ENCODE results near the gene PRKD3. TPM values are rescaled to one million over a fixed set of nuclear protein-coding genes. Genes with fewer than 3 reads are reported as not detected.

Gene PRKD3
- total and polyA plus RNA-seq, 4 donors, result 14.1 to 54.8 (median 29.0) TPM

DNA sequence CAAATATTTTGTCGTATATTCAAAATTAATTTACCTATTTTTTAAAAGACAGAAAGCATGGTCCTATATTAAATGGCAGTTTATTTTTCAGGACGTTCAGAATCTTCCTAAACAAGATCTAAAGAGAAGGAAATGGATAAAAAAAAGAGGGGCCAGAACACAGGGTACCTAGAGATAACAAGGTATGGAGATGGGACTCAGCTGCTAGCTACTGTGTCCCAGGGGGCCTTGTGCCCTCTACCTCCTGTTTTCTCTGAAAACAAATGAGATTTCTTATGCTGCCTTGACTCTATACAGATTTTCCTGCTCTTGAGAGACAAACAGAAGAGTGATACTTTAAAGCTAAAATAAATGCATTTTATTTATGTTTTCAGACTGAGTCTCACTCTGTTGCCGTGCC is 9.3 kb downstream of the PRKD3 start:
- Histone ChIP-seq H3K9me3 (ENCODE audit: control insufficient read depth, low read length) (no peaks in the 10 kb centered on the region), H3K27me3 (ENCODE audit: control insufficient read depth in 1 of 2, insufficient read depth in 2 of 2, low read length in 1 of 2) (no peaks in the 10 kb centered on the region), H3K27ac (ENCODE audit: low read depth in 1 of 2, low read length in 2 of 2) (no peak overlapping the region), H3K4me3 (ENCODE audit: low read length in 2 of 2) (no peak overlapping the region), H3K4me1 (ENCODE audit: control insufficient read depth in 1 of 2, insufficient read depth in 2 of 2, low read length in 2 of 2) (peaks cover 1 to 11% of the 10 kb centered on the region in 2 donors), H3K36me3 (ENCODE audit: control insufficient read depth in 1 of 2, insufficient read depth in 2 of 2, low read length in 1 of 2) (no peaks in the 10 kb centered on the region)
- intact Hi-C loops (cut with DNase I), result no loop called here
- DNase-seq, result no peak
- WGBS, 2 donors, result 81 to 83% methylated on average over 3 of the region's 3 CpGs
- no peak for ATAC-seq (ENCODE audit: low FRiP score)

GRCh38 chr2:37307500-37307899 is 17.1 kb downstream of the PRKD3 start:
- H3K27ac ChIP-seq (ENCODE audit: low read depth in 1 of 2, low read length in 2 of 2), result no peak overlapping the region
- peaks cover 4 to 9% of the 10 kb centered on the region in 2 donors for H3K4me1 ChIP-seq (ENCODE audit: control insufficient read depth in 1 of 2, insufficient read depth in 2 of 2, low read length in 2 of 2)
- no peaks in the 10 kb centered on the region for H3K9me3 ChIP-seq (ENCODE audit: control insufficient read depth, low read length)
- intact Hi-C loops (cut with DNase I), result no loop called here
- H3K4me3 ChIP-seq (ENCODE audit: low read length in 2 of 2), result no peak overlapping the region
- ATAC-seq (ENCODE audit: low FRiP score), result no peak
- WGBS, 2 donors, result 91 to 92% methylated on average over 2 of the region's 2 CpGs
- no peak for DNase-seq
- no peaks in the 10 kb centered on the region for H3K27me3 ChIP-seq (ENCODE audit: control insufficient read depth in 1 of 2, insufficient read depth in 2 of 2, low read length in 1 of 2)
- no peaks in the 10 kb centered on the region for H3K36me3 ChIP-seq (ENCODE audit: control insufficient read depth in 1 of 2, insufficient read depth in 2 of 2, low read length in 1 of 2)

- WGBS, 2 donors, result 85 to 89% methylated on average over 3 of the region's 3 CpGs
- peaks cover 4 to 7% of the 10 kb centered on the region in 2 donors for H3K4me1 ChIP-seq (ENCODE audit: control insufficient read depth in 1 of 2, insufficient read depth in 2 of 2, low read length in 2 of 2)
These were observed 18.6 kb downstream of the PRKD3 start for GRCh38 chr2:37306024-37306423.

DNA sequence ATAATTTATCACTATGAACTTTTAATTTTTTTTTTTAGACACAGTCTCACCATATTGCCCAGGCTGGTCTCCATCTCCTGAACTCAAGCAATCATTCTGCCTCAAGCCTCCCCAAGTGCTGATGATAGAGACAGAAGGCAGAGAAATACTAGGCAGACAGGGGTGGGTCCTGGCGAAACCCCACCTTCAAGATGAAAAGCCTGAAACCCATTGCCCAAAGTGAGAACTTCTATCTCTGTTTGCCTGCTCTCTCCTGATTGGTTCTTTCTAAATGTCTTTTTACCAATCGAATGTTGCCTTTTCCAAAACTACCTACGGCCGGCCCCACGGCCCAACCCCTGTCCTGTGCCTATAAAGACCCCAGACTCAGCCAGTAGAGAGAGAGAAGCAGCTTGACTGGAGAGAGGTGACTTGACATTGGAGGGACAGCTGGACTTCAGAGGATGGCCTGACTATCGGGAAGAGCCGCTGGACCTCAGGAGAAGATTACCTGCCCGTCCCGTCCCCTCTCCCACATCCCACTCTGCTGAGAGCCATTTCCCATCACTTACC is 21.9 kb downstream of the PRKD3 start:
- no peak for ATAC-seq (ENCODE audit: low FRiP score)
- H3K4me3 ChIP-seq (ENCODE audit: low read length in 2 of 2), result no peak overlapping the region

More at GRCh38 chr2:37306024-37306423, 18.6 kb downstream of the PRKD3 start:
- H3K4me3 ChIP-seq (ENCODE audit: low read length in 2 of 2), result no peak overlapping the region
- no peak for ATAC-seq (ENCODE audit: low FRiP score)
- H3K36me3 ChIP-seq (ENCODE audit: control insufficient read depth in 1 of 2, insufficient read depth in 2 of 2, low read length in 1 of 2), result no peaks in the 10 kb centered on the region
- intact Hi-C loops (cut with DNase I), result no loop called here
- no peak overlapping the region for H3K27ac ChIP-seq (ENCODE audit: low read depth in 1 of 2, low read length in 2 of 2)
- no peak for DNase-seq
- H3K9me3 ChIP-seq (ENCODE audit: control insufficient read depth, low read length), result no peaks in the 10 kb centered on the region
- H3K27me3 ChIP-seq (ENCODE audit: control insufficient read depth in 1 of 2, insufficient read depth in 2 of 2, low read length in 1 of 2), result no peaks in the 10 kb centered on the region

DNA sequence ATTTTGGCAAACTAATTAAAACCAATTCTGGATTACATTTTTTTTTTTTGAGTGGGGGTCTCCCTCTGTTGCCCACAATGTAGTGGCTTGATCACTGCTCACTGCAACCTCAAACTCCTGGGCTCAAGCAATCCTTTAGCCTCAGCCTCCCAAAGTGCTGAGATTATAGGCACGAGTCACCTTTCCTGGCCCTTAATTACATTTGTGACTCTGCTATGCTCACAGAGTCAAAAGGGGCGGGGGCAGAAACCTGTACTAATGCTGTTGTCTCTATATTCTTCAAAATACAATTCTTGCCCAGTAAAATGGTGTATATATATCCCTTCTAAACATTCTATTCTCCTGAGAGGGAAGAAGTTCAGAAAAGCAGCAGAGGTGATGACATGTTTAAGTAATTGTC is 23.2 kb downstream of the PRKD3 start:
- intact Hi-C loops (cut with DNase I), result no loop called here
- Histone ChIP-seq H3K9me3 (ENCODE audit: control insufficient read depth, low read length) (no peaks in the 10 kb centered on the region), H3K27ac (ENCODE audit: low read depth in 1 of 2, low read length in 2 of 2) (no peak overlapping the region), H3K4me3 (ENCODE audit: low read length in 2 of 2) (no peak overlapping the region), H3K4me1 (ENCODE audit: control insufficient read depth in 1 of 2, insufficient read depth in 2 of 2, low read length in 2 of 2) (peaks cover 2 to 6% of the 10 kb centered on the region in 2 donors), H3K36me3 (ENCODE audit: control insufficient read depth in 1 of 2, insufficient read depth in 2 of 2, low read length in 1 of 2) (no peaks in the 10 kb centered on the region), H3K27me3 (ENCODE audit: control insufficient read depth in 1 of 2, insufficient read depth in 2 of 2, low read length in 1 of 2) (no peaks in the 10 kb centered on the region)
- WGBS, 2 donors, result 67 to 74% methylated on average over 2 of the region's 2 CpGs
- ATAC-seq (ENCODE audit: low FRiP score) (no peak), DNase-seq (no peak)

More for the DNA sequence above, 21.9 kb downstream of the PRKD3 start:
- 98% methylated on average over 9 of the region's 9 CpGs for WGBS, 2 donors
- Histone ChIP-seq H3K36me3 (ENCODE audit: control insufficient read depth in 1 of 2, insufficient read depth in 2 of 2, low read length in 1 of 2) (no peaks in the 10 kb centered on the region), H3K27ac (ENCODE audit: low read depth in 1 of 2, low read length in 2 of 2) (no peak overlapping the region), H3K27me3 (ENCODE audit: control insufficient read depth in 1 of 2, insufficient read depth in 2 of 2, low read length in 1 of 2) (no peaks in the 10 kb centered on the region), H3K9me3 (ENCODE audit: control insufficient read depth, low read length) (no peaks in the 10 kb centered on the region), H3K4me1 (ENCODE audit: control insufficient read depth in 1 of 2, insufficient read depth in 2 of 2, low read length in 2 of 2) (peaks cover 2 to 7% of the 10 kb centered on the region in 2 donors)
- intact Hi-C loops (cut with DNase I), result no loop called here
- DNase-seq, result no peak

GRCh38 chr2:37300578-37300977 is 24.1 kb downstream of the PRKD3 start:
- Histone ChIP-seq H3K36me3 (ENCODE audit: control insufficient read depth in 1 of 2, insufficient read depth in 2 of 2, low read length in 1 of 2) (no peaks in the 10 kb centered on the region), H3K4me3 (ENCODE audit: low read length in 2 of 2) (no peak overlapping the region), H3K9me3 (ENCODE audit: control insufficient read depth, low read length) (no peaks in the 10 kb centered on the region), H3K27me3 (ENCODE audit: control insufficient read depth in 1 of 2, insufficient read depth in 2 of 2, low read length in 1 of 2) (no peaks in the 10 kb centered on the region), H3K27ac (ENCODE audit: low read depth in 1 of 2, low read length in 2 of 2) (no peak overlapping the region), H3K4me1 (ENCODE audit: control insufficient read depth in 1 of 2, insufficient read depth in 2 of 2, low read length in 2 of 2) (peaks cover 0 to 4% of the 10 kb centered on the region in 2 donors)
- 85 to 90% methylated on average over 4 of the region's 4 CpGs for WGBS, 2 donors
- intact Hi-C loops (cut with DNase I), result no loop called here
- no peak for ATAC-seq (ENCODE audit: low FRiP score)
- DNase-seq, result no peak

DNA sequence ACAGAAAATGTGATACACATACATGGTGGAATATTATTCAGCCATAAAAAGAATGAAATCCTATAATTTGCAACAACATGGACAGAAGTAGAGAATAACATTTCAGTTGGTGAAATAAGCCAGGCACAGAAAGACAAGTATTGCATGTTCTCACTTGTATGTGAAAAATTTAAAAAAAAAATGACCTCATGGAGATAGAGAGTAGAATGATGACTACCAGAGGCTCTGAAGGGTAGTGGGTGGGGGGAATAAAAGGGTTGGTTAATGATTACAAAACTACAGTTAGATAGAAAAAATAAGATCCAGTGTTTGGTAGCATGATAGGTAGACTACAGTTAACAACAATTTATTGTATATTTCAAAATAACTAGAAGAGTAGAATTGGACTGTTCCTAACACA is 24.5 kb downstream of the PRKD3 start:
- no peak for ATAC-seq (ENCODE audit: low FRiP score)
- Histone ChIP-seq H3K27ac (ENCODE audit: low read depth in 1 of 2, low read length in 2 of 2) (no peak overlapping the region), H3K4me3 (ENCODE audit: low read length in 2 of 2) (no peak overlapping the region), H3K36me3 (ENCODE audit: control insufficient read depth in 1 of 2, insufficient read depth in 2 of 2, low read length in 1 of 2) (no peaks in the 10 kb centered on the region), H3K27me3 (ENCODE audit: control insufficient read depth in 1 of 2, insufficient read depth in 2 of 2, low read length in 1 of 2) (no peaks in the 10 kb centered on the region), H3K4me1 (ENCODE audit: control insufficient read depth in 1 of 2, insufficient read depth in 2 of 2, low read length in 2 of 2) (peaks cover 0 to 4% of the 10 kb centered on the region in 2 donors), H3K9me3 (ENCODE audit: control insufficient read depth, low read length) (no peaks in the 10 kb centered on the region)
- intact Hi-C loops (cut with DNase I), result no loop called here
- no peak for DNase-seq

GRCh38 chr2:37297632-37298031 is 27.0 kb downstream of the PRKD3 start:
- H3K27ac ChIP-seq (ENCODE audit: low read depth in 1 of 2, low read length in 2 of 2), result no peak overlapping the region

DNA sequence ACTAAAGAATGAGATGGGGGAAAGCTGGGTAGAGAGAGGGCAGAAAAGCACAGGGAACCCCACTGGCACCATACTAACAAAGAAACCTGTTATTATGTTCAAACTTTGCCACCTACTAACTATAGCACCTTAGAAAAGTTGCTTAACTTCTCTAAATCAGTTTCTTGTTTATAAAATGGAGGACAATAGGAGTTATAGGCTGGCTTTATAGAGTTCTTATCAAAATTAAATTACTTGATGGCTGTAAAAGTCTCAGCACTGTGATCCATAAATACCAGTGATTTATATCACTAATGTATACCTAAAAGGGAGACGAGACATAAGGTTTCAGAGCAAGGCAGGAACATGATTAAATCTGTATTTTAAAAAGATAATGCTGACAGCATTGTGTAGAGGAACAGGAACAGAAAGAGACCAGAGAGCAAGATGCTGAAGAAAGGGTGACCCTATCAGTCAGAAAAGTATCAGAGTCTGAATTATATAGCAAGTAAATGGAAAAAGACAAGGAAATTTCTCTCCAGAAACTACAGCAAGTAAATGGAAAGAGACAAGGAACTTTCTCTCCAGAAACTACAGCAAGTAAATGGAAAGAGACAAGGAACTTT is 29.1 kb downstream of the PRKD3 start:
- Histone ChIP-seq H3K9me3 (ENCODE audit: control insufficient read depth, low read length) (no peaks in the 10 kb centered on the region), H3K4me3 (ENCODE audit: low read length in 2 of 2) (no peak overlapping the region), H3K27me3 (ENCODE audit: control insufficient read depth in 1 of 2, insufficient read depth in 2 of 2, low read length in 1 of 2) (no peaks in the 10 kb centered on the region), H3K36me3 (ENCODE audit: control insufficient read depth in 1 of 2, insufficient read depth in 2 of 2, low read length in 1 of 2) (peaks cover 0 to 3% of the 10 kb centered on the region in 2 donors), H3K4me1 (ENCODE audit: control insufficient read depth in 1 of 2, insufficient read depth in 2 of 2, low read length in 2 of 2) (no peaks in the 10 kb centered on the region), H3K27ac (ENCODE audit: low read depth in 1 of 2, low read length in 2 of 2) (no peak overlapping the region)
- intact Hi-C loops (cut with DNase I), result no loop called here
- WGBS, 2 donors, result 66 to 81% methylated on average over 1 of the region's 1 CpG
- DNase-seq (no peak), ATAC-seq (ENCODE audit: low FRiP score) (no peak)

More at GRCh38 chr2:37297632-37298031, 27.0 kb downstream of the PRKD3 start:
- Histone ChIP-seq H3K36me3 (ENCODE audit: control insufficient read depth in 1 of 2, insufficient read depth in 2 of 2, low read length in 1 of 2) (peaks cover 0 to 1% of the 10 kb centered on the region in 2 donors), H3K27me3 (ENCODE audit: control insufficient read depth in 1 of 2, insufficient read depth in 2 of 2, low read length in 1 of 2) (no peaks in the 10 kb centered on the region), H3K4me3 (ENCODE audit: low read length in 2 of 2) (no peak overlapping the region), H3K9me3 (ENCODE audit: control insufficient read depth, low read length) (no peaks in the 10 kb centered on the region), H3K4me1 (ENCODE audit: control insufficient read depth in 1 of 2, insufficient read depth in 2 of 2, low read length in 2 of 2) (peaks cover 0 to 4% of the 10 kb centered on the region in 2 donors)
- intact Hi-C loops (cut with DNase I), result no loop called here
- no peak for DNase-seq
- no peak for ATAC-seq (ENCODE audit: low FRiP score)
